ENCODE data around the gene PPCS. TPM values are rescaled to one million over a fixed set of nuclear protein-coding genes. Genes with fewer than 3 reads are reported as not detected.

Gene PPCS
- polyA plus RNA-seq (2011; rRNA removed), result 27.1 and 30.6 TPM in 2 replicates
- 10.3 and 12.6 TPM in 2 replicates for polyA minus RNA-seq (2011; rRNA and poly(A)+ RNA removed)

DNA sequence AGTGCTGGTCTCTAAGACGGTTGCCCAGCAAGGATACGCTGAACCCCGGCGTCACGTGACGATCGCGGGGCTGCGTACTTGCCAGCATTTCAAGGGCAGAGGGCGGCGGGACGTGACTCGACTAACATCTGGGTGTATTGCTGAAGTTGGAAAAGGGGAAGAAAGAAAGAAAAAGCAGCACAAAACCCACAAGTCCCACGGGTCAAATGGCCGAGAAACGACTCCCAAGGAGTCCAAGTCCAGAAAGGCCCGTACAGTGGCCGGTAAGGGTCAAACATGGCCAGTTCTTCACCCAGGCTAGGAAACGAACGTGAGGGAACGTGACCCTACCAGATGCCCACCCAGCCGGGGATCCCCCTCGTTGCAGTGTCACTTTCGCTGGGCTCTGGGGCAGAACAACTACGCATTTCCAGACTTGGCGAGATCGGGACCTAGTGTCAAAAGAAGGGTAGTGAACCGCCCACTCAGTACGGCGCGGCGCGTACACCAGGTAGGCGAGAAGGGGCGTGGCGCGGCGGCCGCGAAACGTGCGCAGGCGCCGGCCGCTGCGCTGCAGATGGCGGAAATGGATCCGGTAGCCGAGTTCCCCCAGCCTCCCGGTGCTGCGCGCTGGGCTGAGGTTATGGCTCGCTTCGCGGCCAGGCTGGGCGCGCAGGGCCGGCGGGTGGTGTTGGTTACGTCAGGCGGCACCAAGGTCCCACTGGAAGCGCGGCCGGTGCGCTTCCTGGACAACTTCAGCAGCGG is at the start of gene PPCS, which contains the start of gene ZMYND12:
Gene PPCS, plus strand, starts transcription at position 534 of the 744 bp plus-strand sequence. Its CDS starts 23 bp downstream, at position 557.
Gene ZMYND12, minus strand, starts transcription at position 13 of the 744 bp plus-strand sequence. CDS start 25 bp downstream, outside the sequence.
- ChIA-PET CTCF (interaction anchor here (0.9 to 1.4 kb wide), 2 partner anchors 279 to 283 kb away, joined by 3 to 4 read pairs; no protein-coding TSS in a partner anchor), POLR2A (no interaction called here)
- no peaks in the 10 kb centered on the region; the same call in 1 of the 2 replicates for H3K36me3 ChIP-seq (ENCODE audit: control insufficient read depth, insufficient read depth, low read length)
- DNase-seq (ENCODE audit: low read depth), result peak; percentile 26
- no peaks in the 10 kb centered on the region; the same call in 1 of the 2 replicates for H3K27me3 ChIP-seq (ENCODE audit: control insufficient read depth, insufficient read depth, low read length)
- TF ChIP-seq, protein P1, sequence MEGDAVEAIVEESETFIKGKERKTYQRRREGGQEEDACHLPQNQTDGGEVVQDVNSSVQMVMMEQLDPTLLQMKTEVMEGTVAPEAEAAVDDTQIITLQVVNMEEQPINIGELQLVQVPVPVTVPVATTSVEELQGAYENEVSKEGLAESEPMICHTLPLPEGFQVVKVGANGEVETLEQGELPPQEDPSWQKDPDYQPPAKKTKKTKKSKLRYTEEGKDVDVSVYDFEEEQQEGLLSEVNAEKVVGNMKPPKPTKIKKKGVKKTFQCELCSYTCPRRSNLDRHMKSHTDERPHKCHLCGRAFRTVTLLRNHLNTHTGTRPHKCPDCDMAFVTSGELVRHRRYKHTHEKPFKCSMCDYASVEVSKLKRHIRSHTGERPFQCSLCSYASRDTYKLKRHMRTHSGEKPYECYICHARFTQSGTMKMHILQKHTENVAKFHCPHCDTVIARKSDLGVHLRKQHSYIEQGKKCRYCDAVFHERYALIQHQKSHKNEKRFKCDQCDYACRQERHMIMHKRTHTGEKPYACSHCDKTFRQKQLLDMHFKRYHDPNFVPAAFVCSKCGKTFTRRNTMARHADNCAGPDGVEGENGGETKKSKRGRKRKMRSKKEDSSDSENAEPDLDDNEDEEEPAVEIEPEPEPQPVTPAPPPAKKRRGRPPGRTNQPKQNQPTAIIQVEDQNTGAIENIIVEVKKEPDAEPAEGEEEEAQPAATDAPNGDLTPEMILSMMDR (IDR thresholded peaks at IDR 0.05; ENCODE audit: insufficient read depth, low read depth, low read length), result no peak
- peak within 1 kb of the TSS; percentile 60 for H3K4me3 ChIP-seq (ENCODE audit: low read depth, low read length)

DNA sequence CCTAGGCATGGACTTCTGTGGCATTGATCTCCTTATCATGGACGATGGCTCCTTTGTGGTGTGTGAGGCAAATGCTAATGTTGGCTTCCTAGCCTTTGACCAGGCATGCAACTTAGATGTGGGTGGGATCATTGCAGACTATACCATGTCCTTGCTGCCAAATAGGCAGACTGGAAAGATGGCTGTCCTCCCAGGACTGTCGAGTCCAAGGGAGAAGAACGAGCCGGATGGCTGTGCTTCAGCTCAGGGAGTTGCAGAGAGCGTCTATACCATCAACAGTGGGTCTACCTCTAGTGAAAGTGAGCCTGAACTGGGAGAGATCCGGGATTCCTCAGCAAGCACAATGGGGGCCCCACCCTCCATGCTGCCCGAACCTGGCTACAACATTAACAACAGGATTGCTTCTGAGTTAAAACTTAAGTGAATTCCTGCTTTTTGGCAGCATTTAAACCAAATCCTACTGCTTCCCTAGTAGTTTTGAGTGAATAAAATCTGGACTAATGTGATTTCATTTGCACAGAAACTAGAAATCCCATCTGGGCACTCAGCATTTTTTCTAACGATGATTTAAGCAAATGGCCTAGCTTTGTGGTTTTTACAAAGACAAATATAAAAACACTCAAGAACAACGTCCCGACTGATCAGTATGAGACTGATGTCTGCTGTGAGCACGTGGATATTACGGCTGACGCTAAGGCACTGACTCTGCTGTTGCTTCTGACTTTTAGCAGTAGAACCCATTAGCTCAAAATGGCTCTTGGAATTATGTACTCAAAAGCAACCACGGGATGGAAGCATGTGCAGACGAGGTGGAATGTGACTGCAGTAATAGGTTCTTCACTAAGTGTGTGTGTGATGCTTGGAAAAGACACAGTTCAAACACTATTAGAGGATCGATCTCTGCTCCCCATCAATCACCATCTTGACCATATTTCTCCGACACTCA is 41.5 kb upstream of the PPCS start:
- H3K36me3 ChIP-seq (ENCODE audit: control insufficient read depth, insufficient read depth, low read length), result no peaks in the 10 kb centered on the region
- no peak overlapping the region for H3K4me3 ChIP-seq (ENCODE audit: low read depth, low read length)
- TF ChIP-seq, protein P1 (IDR thresholded peaks at IDR 0.05; ENCODE audit: insufficient read depth, low read depth, low read length), result no peak
- peaks cover 5% of the 10 kb centered on the region for H3K27me3 ChIP-seq (ENCODE audit: control insufficient read depth, insufficient read depth, low read length)
- DNase-seq (ENCODE audit: low read depth), result no peak
- ChIA-PET POLR2A (no interaction called here), CTCF (no interaction called here)

GRCh38 chr1:42417166-42417565 is 39.2 kb upstream of the PPCS start:
- no peaks in the 10 kb centered on the region for H3K36me3 ChIP-seq (ENCODE audit: control insufficient read depth, insufficient read depth, low read length)
- ChIA-PET CTCF (no interaction called here), POLR2A (no interaction called here)
- no peak overlapping the region for H3K4me3 ChIP-seq (ENCODE audit: low read depth, low read length)
- H3K27me3 ChIP-seq (ENCODE audit: control insufficient read depth, insufficient read depth, low read length), result peaks cover 5% of the 10 kb centered on the region
- no peak for DNase-seq (ENCODE audit: low read depth)
- TF ChIP-seq, protein P1 (IDR thresholded peaks at IDR 0.05; ENCODE audit: insufficient read depth, low read depth, low read length), result no peak

DNA sequence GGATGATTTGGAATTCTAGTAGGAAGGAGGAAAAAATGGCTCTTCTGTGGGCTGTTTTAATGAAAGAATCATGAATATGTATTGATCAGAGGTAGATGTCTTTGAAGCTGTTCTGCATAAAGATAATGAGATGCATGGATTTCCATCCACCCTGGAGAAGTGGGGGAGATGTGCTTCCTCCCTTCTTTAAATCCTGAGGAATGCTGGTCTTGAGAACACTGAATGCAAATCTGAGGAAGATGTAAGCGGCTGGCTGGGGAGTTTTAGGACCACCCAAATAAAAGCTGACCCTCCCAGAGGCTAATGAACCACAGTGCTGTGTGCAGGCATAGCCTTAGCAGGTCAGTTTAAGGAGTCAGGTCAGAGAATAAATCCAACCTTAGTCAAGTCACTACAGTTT is 37.8 kb upstream of the PPCS start:
- POLR2A ChIA-PET, result no interaction called here
- no peak for DNase-seq (ENCODE audit: low read depth)
- CTCF ChIA-PET, result no interaction called here
- H3K4me3 ChIP-seq (ENCODE audit: low read depth, low read length), result no peak overlapping the region
- H3K27me3 ChIP-seq (ENCODE audit: control insufficient read depth, insufficient read depth, low read length), result peaks cover 9% of the 10 kb centered on the region
- TF ChIP-seq, protein P1 (IDR thresholded peaks at IDR 0.05; ENCODE audit: insufficient read depth, low read depth, low read length), result no peak
- H3K36me3 ChIP-seq (ENCODE audit: control insufficient read depth, insufficient read depth, low read length), result no peaks in the 10 kb centered on the region
